H9 (cell line): ENCODE data around the gene CLK3. TPM values are rescaled to one million over a fixed set of nuclear protein-coding genes. Genes with fewer than 3 reads are reported as not detected.

Experiments
- DNase-seq: peaks from one replicate; pipeline ENCODE4 v3.0.0-alpha.2; 2017
- H2AFZ ChIP-seq: one replicate; pipeline ENCODE4 v1.6.1; 2013; ENCODE audit warnings: mild to moderate bottlenecking, low read length, control low read depth, moderate library complexity
- H2AK5ac ChIP-seq: 2 replicates; pipeline ENCODE4 v1.6.1; 2013; ENCODE audit warnings: low read length, control low read depth, mixed read lengths; ENCODE audit not compliant: insufficient read length
- H2BK120ac ChIP-seq: one replicate; pipeline ENCODE4 v1.6.1; 2013; ENCODE audit warnings: low read depth, mild to moderate bottlenecking, low read length, control low read depth, inconsistent platforms; ENCODE audit not compliant: poor library complexity, severe bottlenecking
- H2BK12ac ChIP-seq: 2 replicates; pipeline ENCODE4 v1.6.1; 2013; ENCODE audit warnings: low read length, control low read depth, mixed read lengths, low read depth; ENCODE audit not compliant: insufficient read length
- H2BK15ac ChIP-seq: 2 replicates; pipeline ENCODE4 v1.6.1; 2013; ENCODE audit warnings: low read depth, low read length, control low read depth
- H2BK20ac ChIP-seq: one replicate; pipeline ENCODE4 v1.6.1; 2013; ENCODE audit warnings: low read depth, mild to moderate bottlenecking, low read length, control low read depth, inconsistent platforms; ENCODE audit not compliant: poor library complexity, severe bottlenecking
- H2BK5ac ChIP-seq: 2 replicates; pipeline ENCODE4 v1.6.1; 2013; ENCODE audit warnings: low read length, control low read depth, mixed read lengths; ENCODE audit not compliant: insufficient read length
- H3K14ac ChIP-seq: 2 replicates; pipeline ENCODE4 v1.6.1; 2013; ENCODE audit warnings: low read length, control low read depth; ENCODE audit not compliant: insufficient read depth
- H3K18ac ChIP-seq: 2 replicates; pipeline ENCODE4 v1.6.1; 2013; ENCODE audit warnings: low read depth, mild to moderate bottlenecking, mixed read lengths, low read length, control low read depth; ENCODE audit not compliant: insufficient read length
- H3K23ac ChIP-seq: 2 replicates; pipeline ENCODE4 v1.6.1; 2013; ENCODE audit warnings: low read length, control low read depth, mixed read lengths, low read depth; ENCODE audit not compliant: insufficient read length
- H3K23me2 ChIP-seq: 2 replicates; pipeline ENCODE4 v1.6.1; 2013; ENCODE audit warnings: low read depth, mild to moderate bottlenecking, mixed read lengths, low read length, control low read depth; ENCODE audit not compliant: insufficient read length, poor library complexity, severe bottlenecking
- H3K27ac ChIP-seq: 2 replicates; pipeline ENCODE4 v1.5.1; 2013; ENCODE audit warnings: low read length, control low read depth, mixed read lengths, low read depth; ENCODE audit not compliant: insufficient read length
- H3K27me3 ChIP-seq: 2 replicates; pipeline ENCODE4 v1.6.1; 2013; ENCODE audit warnings: low read length, control low read depth, inconsistent platforms; ENCODE audit not compliant: insufficient read depth
- H3K4ac ChIP-seq: 2 replicates; pipeline ENCODE4 v1.6.1; 2013; ENCODE audit warnings: low read depth, mild to moderate bottlenecking, control low read depth, inconsistent platforms, low read length, moderate library complexity
- H3K4me1 ChIP-seq: 2 replicates; pipeline ENCODE4 v1.6.1; 2013; ENCODE audit warnings: low read length, control low read depth, inconsistent platforms; ENCODE audit not compliant: insufficient read depth
- H3K4me2 ChIP-seq: 2 replicates; pipeline ENCODE4 v1.6.1; 2013; ENCODE audit warnings: low read length, control low read depth, mixed read lengths; ENCODE audit not compliant: insufficient read length, insufficient read depth
- H3K56ac ChIP-seq: 2 replicates; pipeline ENCODE4 v1.6.1; 2013; ENCODE audit warnings: low read depth, mild to moderate bottlenecking, mixed read lengths, low read length, control low read depth; ENCODE audit not compliant: insufficient read length
- H3K79me1 ChIP-seq: 2 replicates; pipeline ENCODE4 v1.6.1; 2013; ENCODE audit warnings: low read depth, mild to moderate bottlenecking, moderate library complexity, low read length, control low read depth, inconsistent platforms; ENCODE audit not compliant: insufficient read depth, poor library complexity, severe bottlenecking
- H3K79me2 ChIP-seq: 2 replicates; pipeline ENCODE4 v1.6.1; 2013; ENCODE audit warnings: low read length, control low read depth, inconsistent platforms; ENCODE audit not compliant: insufficient read depth
- H3K9ac ChIP-seq: 2 replicates; pipeline ENCODE4 v1.6.1; 2013; ENCODE audit warnings: low read length, control low read depth, mixed read lengths; ENCODE audit not compliant: insufficient read length; ENCODE audit errors: extremely low read depth
- H3K9me3 ChIP-seq: one replicate; pipeline ENCODE4 v1.6.1; 2013; ENCODE audit warnings: low read depth, low read length, inconsistent platforms; ENCODE audit not compliant: control insufficient read depth
- H3T11ph ChIP-seq: one replicate; pipeline ENCODE4 v1.6.1; 2013; ENCODE audit warnings: mild to moderate bottlenecking, low read length, control low read depth, inconsistent platforms
- H4K20me1 ChIP-seq: one replicate; pipeline ENCODE4 v1.6.1; 2013; ENCODE audit not compliant: control insufficient read depth, insufficient read length, insufficient read depth
- H4K5ac ChIP-seq: 2 replicates; pipeline ENCODE4 v1.6.1; 2013; ENCODE audit warnings: low read depth, mild to moderate bottlenecking, mixed read lengths, low read length, control low read depth; ENCODE audit not compliant: insufficient read length
- H4K8ac ChIP-seq: replicated peaks from 2 replicates; pipeline ENCODE4 v1.6.1; 2013; ENCODE audit warnings: low read length, control low read depth, mixed read lengths, low read depth; ENCODE audit not compliant: insufficient read length
- H4K91ac ChIP-seq: 2 replicates; pipeline ENCODE4 v1.6.1; 2013; ENCODE audit warnings: low read depth, mild to moderate bottlenecking, moderate library complexity, mixed read lengths, low read length, control low read depth; ENCODE audit not compliant: insufficient read length
- H3K27ac Mint-ChIP-seq, 3 experiments: 2 replicates in 2 of 3; 3 replicates in 1 of 3; pipeline ENCODE4 v1.8.0; 2020 to 2021; ENCODE audit warnings: mixed read lengths in 3 of 3, mild to moderate bottlenecking in 1 of 3, moderate library complexity in 1 of 3
- H3K27me3 Mint-ChIP-seq: 2 replicates; pipeline ENCODE4 v1.8.0; 2021; ENCODE audit warnings: low read depth, mild to moderate bottlenecking, moderate library complexity, mixed read lengths
- H3K36me3 Mint-ChIP-seq, 3 experiments: 2 replicates in 2 of 3; 3 replicates in 1 of 3; pipeline ENCODE4 v1.8.0; 2020 to 2021; ENCODE audit warnings: low read depth in 3 of 3, mixed read lengths in 3 of 3; ENCODE audit not compliant: insufficient read depth in 1 of 3
- H3K4me1 Mint-ChIP-seq, 2 experiments: 2 replicates each; pipeline ENCODE4 v1.8.0; 2020; ENCODE audit warnings: mixed read lengths in 2 of 2
- H3K4me3 Mint-ChIP-seq, 2 experiments: 2 replicates in 1 of 2; 3 replicates in 1 of 2; pipeline ENCODE4 v1.8.0; 2020 to 2021; ENCODE audit warnings: mild to moderate bottlenecking in 2 of 2, mixed read lengths in 2 of 2, moderate library complexity in 1 of 2
- H3K9me3 Mint-ChIP-seq, 2 experiments: 2 replicates in 1 of 2; 3 replicates in 1 of 2; pipeline ENCODE4 v1.8.0; 2020; ENCODE audit warnings: mild to moderate bottlenecking in 2 of 2, mixed read lengths in 2 of 2, moderate library complexity in 1 of 2
- WGBS: extraction: QIAGEN DNeasy Blood & Tissue Kit; methylation state at CpG from one replicate; pipeline ENCODE4 v1.1.7; 2013; ENCODE audit warnings: missing lambda C conversion rate, low lambda C conversion rate, mixed read lengths; ENCODE audit not compliant: insufficient read length; ENCODE audit errors: extremely low coverage; 5-methylcytosine and 5-hydroxymethylcytosine counted together
- total RNA-seq: library from RNA; stranded (reverse); gene quantifications from 2 replicates; pipeline ENCODE4 v1.2.1, GENCODE V29; 2021
- TF ChIP-seq, protein P1 (sequence below): fragments of 200-600 bp; sonication (generic); conservative IDR thresholded peaks from 3 replicates; pipeline ENCODE4 v1.8.0; 2021; ENCODE audit warnings: antibody characterized with exemption, mild to moderate bottlenecking

The CLK3 gene
- total RNA-seq, 1 experiment from 2014 or later: 40.8 TPM

DNA sequence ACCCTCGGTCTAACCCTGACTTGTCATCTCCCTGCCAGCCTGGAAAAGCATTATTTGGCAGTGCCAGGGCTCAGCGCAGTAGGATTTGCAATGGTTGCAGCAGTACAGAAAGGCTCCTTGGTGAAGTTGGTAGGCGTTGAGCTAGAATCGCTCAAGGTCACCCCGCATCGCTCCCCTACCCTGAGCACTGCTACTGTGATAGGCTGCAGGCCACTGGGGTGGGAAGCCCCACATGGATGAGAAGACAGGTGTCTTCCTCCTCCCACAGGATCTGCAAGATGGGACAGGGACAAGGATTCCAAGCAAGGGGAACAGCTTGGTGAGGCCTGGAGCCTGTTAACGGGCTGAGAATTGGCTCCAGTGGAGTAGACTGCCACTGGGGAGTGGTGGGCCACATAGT lies 10.7 kb downstream of the CLK3 start:
- H3K36me3 Mint-ChIP-seq: peaks cover 49 to 86% (median 85%) of the 10 kb centered on the region in 3 experiments; a peak in 6 of 7 replicates
- Histone ChIP-seq H3K14ac (no peak overlapping the region), H3K23ac (no peak overlapping the region), H3K4me1 (no peaks in the 10 kb centered on the region), H3K27me3 (no peaks in the 10 kb centered on the region), H4K20me1 (no peaks in the 10 kb centered on the region), H3K18ac (no peak overlapping the region), H2AK5ac (no peak overlapping the region), H3K79me1 (peaks cover 2% of the 10 kb centered on the region), H3K4me2 (no peak overlapping the region), H4K8ac (no peak overlapping the region), H3T11ph (no peak overlapping the region), H3K23me2 (no peaks in the 10 kb centered on the region), H2BK12ac (no peak overlapping the region), H3K9me3 (no peaks in the 10 kb centered on the region), H3K56ac (no peak overlapping the region), H3K79me2 (no peaks in the 10 kb centered on the region; the same call in 1 of the 2 replicates), H2BK120ac (no peak overlapping the region), H3K27ac (no peak overlapping the region), H3K9ac (no peak overlapping the region), H2BK20ac (no peak overlapping the region), H2AFZ (no peak overlapping the region), H2BK15ac (no peak overlapping the region), H4K5ac (no peak overlapping the region), H2BK5ac (no peak overlapping the region), H3K4ac (no peak overlapping the region), H4K91ac (no peak overlapping the region)
- no peak overlapping the region for H3K27ac Mint-ChIP-seq
- DNase-seq: no peak
- peaks cover 4 to 7% of the 10 kb centered on the region in 2 experiments for H3K4me1 Mint-ChIP-seq
- no peaks in the 10 kb centered on the region; the same call in 1 of the 2 replicates for H3K27me3 Mint-ChIP-seq
- TF ChIP-seq, protein P1, sequence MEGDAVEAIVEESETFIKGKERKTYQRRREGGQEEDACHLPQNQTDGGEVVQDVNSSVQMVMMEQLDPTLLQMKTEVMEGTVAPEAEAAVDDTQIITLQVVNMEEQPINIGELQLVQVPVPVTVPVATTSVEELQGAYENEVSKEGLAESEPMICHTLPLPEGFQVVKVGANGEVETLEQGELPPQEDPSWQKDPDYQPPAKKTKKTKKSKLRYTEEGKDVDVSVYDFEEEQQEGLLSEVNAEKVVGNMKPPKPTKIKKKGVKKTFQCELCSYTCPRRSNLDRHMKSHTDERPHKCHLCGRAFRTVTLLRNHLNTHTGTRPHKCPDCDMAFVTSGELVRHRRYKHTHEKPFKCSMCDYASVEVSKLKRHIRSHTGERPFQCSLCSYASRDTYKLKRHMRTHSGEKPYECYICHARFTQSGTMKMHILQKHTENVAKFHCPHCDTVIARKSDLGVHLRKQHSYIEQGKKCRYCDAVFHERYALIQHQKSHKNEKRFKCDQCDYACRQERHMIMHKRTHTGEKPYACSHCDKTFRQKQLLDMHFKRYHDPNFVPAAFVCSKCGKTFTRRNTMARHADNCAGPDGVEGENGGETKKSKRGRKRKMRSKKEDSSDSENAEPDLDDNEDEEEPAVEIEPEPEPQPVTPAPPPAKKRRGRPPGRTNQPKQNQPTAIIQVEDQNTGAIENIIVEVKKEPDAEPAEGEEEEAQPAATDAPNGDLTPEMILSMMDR: no peak
- H3K4me3 Mint-ChIP-seq: no peak overlapping the region; a peak in 1 of 5 replicates
- H3K9me3 Mint-ChIP-seq: no peaks in the 10 kb centered on the region
- no CpG with 5 or more reads among the region's 7 CpGs for WGBS
